ENCODE results near the gene STOX2.

STOX2 gene

DNA sequence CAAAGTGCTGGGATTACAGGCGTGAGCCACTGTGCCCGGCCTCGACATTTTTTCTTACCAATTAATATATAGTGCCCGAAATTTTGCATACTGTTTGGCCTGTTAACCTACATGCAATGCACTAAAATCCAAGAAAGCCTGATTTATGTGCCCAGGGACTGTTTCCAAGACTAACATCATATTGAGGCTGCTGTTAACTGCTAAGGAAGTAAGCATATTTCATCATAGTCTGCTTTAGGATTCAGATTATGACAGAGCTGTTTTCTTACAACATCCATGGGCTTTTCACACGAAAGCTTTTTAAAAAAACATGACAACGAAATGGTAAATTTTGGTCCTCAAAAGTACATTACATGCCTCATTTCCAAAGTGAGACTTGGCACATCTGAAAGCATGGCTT lies 84.4 kb downstream of the STOX2 start:
- DNase-seq = no peak

DNA sequence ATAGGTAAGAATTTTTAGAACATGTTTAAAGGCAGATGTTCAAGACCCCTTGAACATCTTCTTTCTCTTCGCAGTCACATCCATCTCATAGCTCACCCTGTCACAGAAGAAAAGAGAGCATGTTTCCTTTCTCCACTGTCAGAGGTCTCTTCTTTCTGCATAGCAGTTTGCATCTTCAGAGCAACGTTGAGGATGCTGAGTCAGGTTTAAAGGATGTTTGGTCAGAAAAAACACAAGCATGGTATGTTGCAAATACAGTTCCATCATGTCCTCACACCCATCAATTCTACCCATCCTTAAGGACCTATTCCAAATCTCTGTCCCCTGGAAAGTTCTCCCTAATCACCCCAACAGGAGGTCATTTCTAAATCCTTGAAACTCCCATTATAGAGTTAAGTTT lies 84.8 kb downstream of the STOX2 start:
- DNase-seq = no peak

DNA sequence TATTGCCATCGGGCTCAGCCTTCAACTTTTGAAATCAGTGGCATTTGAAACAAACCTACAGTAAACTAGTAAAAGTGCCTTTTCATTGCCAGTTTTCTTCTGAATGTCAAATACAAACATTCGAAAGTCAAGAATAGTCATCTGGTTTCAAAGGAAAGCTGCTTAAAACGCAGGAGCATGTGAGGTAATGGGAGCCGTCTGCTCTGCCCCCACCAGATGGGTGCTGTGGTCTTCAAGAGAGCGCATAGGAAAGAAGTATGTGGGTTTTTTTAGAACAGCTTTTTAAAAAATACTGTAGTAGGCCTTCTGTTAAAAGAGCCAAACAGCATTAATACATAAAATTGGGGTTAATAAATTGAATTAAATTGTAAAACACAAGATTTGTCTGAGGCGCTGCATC lies 88.6 kb downstream of the STOX2 start:
- DNase-seq = no peak

DNA sequence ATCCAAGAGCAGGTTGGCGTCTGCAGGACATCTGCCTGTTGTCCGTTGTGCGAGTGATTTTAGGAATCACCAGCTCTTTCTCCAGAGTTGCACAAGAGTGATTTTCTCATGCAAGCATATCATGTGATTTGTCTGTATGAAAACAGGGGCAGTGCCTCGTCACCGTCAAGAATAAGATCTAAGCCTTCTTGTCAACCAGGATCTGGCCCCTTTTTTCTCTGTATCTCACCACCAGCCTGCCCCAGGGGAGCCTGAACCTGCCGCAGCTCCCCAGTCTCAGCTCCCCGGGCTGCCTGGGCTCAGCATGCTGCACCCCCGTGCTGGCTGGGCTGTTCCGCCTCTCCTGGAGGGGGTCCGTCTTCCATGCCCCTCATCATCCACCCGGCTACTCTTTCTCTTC lies 90.5 kb downstream of the STOX2 start:
- no peak for DNase-seq

DNA sequence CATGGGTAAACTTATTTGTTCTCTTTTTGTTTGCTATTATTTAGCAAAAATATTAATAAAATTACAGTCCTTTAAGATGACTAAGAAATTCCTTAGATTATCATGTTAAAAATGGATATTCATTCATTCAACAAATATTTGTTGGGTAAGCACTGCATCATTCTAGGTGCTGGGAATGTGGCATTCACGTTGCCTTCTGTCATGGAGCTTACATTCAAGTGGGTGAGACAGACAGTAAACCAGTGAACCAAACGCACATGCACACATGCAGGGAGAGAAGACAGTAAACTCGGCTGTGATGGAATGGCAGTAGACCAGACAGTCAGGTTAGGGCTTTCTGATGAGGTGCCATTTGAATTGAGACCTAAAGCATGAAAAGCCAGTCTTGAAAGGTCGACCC lies 91.8 kb downstream of the STOX2 start:
- no peak for DNase-seq

DNA sequence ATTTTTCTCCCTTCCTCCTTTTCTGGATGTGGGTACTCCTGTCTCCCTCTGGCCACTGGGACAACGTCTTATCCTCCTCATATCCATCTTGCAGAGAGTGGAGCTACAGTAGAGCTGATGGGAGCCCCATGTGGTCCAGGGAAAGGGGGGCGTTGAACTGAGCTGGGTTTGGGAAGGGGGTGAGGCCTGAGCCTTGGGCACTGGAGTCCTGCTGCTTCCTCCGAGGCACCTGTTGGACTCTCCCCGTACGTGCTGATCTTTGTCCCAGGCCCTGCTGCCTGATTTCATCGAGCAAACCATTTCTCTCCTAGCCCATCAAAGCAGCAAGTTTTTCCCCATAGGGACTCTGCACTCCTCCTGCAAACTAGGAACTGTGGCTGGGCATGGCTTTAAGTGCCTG lies 94.3 kb downstream of the STOX2 start:
- no peak for DNase-seq

DNA sequence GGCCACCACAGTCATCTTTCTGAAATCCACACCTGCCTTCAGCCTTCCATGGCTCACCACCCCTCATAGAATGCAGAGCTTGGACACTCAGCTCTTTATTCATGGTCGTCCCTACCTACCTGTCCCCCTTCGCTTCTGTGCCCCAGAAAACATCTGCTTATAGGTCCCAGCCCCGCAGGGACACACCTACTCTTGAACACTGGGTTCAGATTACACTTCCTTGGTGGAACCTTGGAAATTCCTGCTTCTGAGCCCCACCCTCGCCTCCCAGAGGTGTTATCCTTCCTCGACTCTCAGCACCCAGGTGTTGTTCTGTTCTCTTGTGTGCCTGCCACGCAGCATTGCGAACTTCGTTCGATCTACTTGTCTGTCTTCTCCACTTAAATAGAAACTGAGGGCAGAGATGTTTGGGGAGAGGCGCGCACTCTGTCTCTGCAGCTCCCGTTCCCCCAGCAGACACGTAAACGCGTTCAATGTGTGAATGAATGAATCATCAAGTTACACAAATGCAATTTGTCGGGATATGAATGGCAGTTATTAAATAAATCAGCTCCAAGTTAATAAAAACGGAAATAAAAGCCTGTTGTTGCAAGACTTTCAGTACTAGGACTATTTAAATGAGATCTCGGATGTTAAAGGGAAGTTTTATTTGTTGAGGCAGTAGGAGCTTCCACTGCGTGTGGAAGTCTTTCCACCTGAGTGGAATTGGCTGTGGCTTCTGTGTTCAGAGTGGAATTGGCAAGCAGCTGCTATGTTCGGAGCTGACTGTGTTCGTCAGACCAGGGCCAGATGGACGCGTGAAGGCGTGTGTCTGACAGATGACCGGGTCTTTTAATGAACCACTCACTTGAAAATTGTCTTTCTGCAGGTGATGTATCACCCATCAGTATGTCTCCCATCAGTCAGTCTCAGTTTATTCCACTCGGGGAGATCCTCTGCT lies 95.6 kb downstream of the STOX2 start:
- DNase-seq = no peak

DNA sequence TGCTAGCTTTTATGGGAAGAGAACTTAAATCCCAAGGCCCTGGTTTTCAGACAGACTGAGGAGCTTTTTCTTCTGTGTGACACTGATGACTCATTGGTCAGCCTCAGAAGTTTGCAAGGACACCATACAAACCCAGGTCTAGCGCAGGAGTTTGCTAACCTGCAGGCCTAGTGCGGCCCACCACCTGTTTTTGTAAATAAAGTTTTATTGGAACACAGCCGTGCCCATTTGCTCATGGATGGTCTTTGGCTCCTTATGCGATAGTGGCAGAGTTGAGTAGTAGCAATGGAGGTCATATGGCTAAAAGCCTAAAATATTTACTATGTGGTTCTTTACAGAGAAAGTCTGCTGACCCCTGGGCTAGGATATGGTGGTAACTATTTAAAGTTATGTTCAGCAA lies 98.3 kb downstream of the STOX2 start:
- DNase-seq = no peak

DNA sequence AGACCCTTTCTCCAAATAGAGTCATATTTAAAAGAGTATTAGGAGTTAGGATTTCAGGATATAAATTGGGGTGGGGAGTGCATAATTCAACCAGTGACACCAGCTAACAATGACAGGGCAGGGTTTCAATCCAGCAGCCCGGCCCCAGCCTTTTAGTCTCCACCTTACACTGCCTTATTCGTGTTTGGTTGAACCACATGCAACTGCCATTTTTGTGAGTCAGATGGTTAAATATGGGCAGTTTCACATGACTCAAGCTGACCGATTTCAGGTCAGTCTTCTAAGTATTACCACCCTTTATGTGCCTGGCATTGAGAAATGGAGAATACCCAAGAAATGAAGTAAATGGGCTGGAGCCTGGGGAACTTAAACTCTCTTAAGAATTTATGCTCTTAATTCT lies 102.8 kb downstream of the STOX2 start:
- no peak for DNase-seq

DNA sequence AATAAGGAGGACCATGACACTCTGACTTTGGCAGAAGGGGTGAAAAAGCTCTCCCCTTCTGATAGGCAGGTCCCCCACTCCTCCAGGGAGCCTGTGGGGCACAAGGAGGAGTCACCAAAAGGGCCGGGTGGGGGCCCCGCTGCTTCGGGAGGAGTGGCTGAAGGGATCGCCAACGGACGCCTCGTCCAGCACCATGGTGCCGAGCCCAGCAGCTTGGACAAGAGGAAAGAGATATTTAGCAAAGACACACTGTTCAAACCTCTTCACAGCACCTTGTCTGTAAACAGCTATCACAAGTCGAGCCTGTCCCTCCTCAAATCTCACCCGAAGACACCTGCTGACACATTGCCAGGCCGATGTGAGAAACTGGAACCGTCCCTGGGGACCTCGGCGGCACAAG lies 105.6 kb downstream of the STOX2 start:
- DNase-seq = no peak

DNA sequence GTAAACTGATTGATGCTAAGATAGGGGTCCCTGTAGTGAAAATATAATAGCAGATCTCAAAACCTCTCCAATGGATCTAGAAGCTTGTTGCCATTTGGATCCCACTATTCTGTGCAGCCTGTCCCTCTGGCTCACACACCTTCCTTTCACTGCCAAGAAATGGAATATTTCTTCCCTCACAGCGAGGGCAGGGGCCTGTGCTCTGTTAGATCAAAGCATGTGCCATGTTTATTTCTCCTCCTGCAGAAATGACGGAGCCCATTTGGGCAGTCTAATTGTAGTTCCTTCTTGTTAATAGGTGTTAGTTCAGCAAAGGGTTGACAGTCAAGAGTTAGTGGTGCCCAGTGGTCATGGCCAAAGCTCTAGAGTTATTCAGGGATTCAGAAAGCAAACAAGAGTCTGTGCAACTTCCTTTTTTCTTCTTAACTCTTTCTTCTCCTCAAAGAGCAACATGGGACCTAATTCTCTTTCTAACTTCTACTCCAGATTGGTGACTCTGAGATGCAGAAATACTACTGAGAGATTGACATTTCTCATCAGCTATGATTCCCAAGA lies 106.8 kb downstream of the STOX2 start:
- no peak for DNase-seq

DNA sequence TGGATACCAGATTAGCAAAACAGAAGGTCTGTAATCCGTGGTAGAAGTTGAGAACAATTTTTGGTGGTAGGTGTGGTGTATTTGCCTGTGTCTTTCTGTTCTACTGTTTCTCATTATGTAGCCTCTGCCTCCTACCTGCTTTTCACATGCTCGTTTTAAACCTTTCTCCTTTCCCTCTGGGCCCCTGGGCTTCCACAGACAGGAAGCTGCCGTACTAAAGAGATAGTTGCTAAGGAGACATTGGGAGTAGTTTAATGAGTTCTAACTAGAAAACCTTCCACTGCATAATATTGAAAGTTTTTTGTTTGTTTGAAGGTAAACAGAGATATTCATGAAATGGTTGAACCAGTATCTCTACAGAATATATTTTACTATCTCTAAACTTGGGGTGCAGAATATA lies 107.8 kb downstream of the STOX2 start:
- DNase-seq = no peak

DNA sequence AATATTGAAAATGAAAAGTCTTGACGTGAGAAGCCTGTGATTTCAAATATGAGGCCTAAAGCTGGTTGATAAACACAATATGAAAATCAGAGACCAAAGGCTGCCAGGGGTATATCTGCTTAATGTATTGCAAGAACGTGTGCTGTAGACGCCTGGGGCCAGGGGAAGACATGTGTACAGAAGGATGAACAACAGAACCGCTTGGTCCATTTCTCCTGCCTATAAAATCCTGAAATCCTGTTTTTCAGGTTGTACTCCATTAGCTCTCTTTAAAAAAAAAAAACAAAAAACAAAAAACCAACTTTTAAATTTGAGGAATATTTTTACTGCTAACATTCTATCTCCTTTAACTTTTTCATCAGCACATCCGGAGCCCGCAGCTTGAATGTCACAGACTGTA lies 109.2 kb downstream of the STOX2 start:
- DNase-seq = no peak

DNA sequence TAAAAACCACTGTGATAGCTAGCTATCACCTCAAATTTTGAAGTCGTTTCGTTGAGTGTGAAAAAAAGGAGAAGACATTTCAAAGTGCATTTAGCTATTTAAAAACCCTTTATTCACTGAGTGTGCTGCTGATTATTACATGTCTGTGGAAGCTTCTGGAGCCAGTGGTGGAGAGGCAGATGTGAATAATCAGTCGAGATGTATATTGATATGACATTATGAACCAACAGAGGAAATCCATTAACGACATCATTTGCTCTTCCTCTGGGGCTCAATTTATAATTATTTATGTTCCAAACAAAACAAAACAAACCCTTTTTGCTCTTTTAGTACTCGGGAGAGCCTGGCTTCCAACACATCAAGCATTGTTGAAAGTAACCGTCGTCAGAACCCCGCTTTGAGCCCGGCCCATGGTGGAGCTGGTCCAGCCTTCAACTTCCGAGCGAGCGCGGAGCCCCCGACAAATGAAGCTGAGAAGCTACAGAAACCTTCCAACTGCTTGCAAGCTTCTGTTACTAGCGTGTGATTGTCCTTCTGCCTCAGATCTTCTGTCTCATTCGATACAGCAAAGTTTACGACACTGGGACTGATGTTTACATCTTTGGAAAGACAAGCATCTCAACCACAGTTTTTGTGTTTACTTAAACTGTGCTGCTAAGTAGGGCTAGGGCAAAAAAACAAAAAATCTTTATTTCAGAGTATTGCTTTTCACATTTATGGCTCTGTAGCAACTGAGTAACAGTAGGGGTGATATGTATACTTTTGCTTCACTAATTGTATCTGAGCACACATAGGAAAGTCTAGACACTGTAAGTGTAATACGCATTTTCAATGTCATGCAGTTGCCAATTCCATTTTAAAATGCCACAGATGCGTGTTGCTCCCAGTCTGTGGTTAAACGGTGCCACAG lies 111.9 kb downstream of the STOX2 start:
- no peak for DNase-seq

DNA sequence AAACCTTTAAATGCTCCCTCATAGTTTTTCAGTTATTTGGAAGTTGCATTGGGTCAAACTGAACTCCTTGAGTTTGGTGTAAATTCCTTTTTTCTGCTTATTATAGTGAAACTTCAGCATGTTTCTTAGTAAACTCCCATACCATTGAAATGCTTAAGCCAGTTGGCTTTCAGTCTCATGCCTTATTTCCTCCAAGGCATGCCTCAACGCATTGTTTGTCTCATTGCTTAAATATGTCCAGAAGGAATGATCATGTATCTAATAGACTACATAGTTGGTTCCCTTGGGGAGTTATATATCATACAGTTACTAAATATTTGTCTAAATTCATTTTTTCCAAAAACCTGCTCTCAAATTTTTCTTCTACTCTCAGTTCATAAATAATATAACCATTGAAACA lies 114.0 kb downstream of the STOX2 start:
- no peak for DNase-seq

DNA sequence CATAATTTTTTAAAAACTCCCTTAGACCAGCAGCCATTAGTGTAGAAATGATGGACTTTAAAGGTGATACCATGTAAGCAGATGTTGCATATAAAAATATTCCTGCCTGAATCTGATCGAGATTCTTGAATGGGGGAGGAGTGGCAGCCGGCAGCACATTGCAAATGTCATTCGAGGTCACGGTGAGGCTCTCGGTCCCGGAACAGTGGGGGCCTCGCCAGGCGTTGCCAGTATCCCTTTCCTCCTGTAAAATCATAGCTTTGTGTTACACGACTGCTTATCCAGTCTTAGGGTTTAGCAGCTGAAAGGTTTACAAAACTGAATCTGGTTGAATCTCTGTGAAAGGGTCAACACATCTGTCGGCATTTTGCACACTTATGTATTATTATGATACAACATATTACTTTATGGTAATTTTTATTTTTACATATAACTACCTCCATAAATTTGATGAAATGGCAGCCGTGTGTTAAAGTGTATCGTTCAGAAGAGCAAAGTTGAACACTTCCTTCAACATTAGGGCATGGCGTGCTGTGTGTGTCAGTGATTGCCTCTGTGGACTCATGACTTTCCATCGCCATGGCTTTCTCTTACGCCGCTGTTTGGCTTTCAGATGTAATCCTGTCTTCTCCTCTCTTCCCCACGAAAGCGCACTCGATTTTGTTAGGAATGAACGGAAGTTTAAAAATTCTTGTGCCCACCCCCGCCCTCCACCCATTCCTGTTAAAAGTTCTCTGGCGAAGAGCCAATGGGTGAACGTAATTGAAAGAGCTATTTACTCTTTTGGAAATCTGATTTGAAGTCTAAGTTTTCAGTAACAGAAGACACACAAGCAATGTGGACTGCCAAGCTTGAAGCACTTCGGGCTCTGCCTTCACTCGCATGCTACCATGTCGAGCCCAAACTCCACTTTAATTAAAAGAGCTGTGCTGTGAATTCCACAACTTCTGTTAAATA lies 114.8 kb downstream of the STOX2 start:
- no peak for DNase-seq

DNA sequence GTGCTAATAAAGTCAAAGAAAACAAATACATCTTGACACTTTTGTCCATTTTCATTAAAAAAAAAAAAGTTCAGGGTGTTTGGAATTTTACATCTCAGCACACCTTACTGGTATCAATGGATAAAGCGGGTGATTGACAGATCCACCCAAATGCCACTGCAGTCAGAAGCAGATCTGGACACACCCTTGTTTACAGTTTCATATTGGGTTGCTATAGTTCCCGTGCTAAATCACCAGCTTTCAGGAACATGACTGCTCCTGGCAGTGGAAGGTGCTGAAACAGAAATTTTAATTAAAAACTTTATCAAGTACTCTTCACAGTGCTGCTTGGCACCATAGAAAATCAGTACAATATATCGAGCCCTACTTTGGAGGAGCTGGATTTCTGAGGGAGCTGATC lies 116.3 kb downstream of the STOX2 start:
- no peak for DNase-seq

DNA sequence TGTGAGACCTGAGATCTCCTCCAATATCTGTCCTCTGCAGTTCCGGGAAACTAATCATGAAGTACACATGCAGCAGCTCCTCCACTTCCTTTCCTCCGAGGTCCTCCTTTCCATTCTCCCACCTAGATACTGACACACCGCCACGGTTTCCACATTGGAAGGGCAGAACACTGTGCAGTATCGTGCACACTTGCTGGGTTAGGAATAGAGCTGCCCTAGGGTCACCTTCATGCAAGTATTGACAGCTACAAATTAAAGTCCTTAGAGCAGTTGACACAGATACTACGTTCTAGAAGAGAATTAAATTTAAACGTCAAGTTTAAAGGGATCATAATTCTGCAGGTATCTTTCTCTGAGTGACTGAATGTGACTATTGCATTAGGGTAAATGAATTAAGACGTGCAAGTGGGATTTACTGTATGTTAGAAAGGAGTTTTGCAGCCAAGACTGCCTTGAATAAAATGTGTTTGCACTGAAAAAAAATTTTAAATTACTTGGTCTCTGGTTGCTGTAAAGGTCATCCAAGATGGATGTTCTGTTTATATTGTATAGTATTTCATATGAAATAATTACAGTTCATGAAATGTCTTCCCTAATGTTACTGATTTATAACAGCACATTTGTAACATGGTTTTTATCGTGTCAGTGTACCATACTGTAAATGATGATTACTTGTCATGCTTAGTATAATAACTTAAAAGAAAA lies 117.7 kb downstream of the STOX2 start:
- no peak for DNase-seq

DNA sequence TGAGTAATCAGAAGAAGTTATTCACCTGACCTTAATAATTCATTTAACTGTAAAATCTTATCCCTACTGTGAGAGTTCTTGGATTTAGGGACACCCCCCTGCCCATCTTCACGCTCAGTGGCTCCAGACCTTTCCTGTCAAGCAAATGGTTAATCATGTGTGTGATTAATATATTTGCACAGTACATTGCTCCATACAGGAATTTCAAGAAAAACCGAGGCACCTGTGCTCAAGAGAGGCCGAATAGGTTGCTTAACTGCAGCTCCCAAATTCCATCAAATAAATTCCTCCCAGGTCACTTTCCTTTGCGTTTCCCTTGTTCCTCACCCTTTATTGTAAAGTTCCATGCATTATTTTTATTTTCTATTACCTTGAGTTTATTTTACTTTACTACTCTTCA lies 119.5 kb downstream of the STOX2 start:
- DNase-seq = no peak

DNA sequence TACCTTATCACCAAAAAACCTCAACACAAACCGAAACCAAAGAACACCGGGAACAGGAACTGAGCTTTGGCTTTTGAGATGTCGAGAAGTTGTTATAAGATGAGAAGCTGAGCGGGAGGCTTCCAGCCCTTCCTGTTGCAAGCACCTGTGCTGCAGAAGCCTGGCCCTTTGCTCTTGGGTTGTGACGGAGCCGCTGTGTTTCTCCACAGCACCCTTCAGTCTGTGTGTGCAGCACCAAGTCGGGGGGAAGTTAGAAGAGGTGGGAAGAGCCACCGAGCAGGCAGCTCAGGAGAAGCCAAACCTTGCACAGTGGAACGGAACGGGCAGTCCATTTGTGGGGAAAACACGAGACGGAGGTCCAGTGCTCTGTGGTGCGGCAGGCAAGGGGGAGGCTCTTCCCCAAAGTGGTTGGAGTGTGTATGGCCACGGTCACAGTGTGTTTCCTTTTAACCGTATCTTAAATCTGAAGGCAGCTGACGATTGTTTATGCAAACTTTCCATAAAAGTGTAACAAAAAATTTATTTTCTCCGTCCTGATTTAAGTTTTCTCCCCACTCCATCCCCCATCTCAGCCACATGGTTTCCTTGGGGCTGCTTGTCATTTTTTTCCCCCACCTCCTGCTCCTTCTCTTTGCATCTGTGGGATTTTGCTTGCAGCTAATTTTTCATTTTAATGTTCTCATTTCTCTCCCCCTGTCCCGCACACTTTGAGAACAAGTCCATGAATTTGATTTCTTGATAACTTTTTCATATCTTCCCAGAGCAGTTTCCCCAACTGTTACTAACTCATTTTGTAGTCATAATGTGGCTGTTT lies 123.7 kb downstream of the STOX2 start:
- peak; percentile 19 for DNase-seq

DNA sequence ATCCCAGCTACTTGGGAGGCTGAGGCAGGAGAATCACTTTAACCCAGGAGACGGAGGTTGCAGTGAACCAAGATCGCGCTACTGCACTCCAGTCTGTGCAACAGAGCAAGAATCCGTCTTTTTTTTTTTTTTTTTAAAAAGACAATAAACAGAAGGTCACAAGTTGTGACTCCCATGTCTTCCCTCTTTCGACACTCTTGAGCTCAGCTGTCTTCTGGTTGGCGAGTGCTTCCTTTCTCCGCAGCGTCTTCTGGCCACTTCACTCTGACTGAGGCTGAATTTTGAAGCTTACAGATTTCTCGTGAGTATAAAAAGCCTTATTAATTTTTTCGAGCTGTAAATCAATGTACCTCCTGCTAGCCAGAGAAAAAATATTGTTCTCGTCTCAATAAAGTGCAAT lies 124.9 kb downstream of the STOX2 start:
- DNase-seq = no peak

Data from activated CD4-positive, alpha-beta T cell treated with anti-CD3 and anti-CD28 coated beads for 48 hours (primary cell).